ENCODE data around the gene DGUOK. TPM values are rescaled to one million over a fixed set of nuclear protein-coding genes. Genes with fewer than 3 reads are reported as not detected.
"Not testable (repeated sequence)": the region's sequence is repeated elsewhere in the genome, so short reads cannot be mapped to it uniquely, and the experiment has no call there.

Gene DGUOK
- total and polyA plus RNA-seq, 2 experiments from 2014 or later, result 68.0 to 116 TPM

- Histone ChIP-seq H3K27me3 (no peaks in the 10 kb centered on the region), H3K4me3 (no peak overlapping the region), H3K9me3 (ENCODE audit: low read depth) (no peaks in the 10 kb centered on the region), H3K27ac (no peak overlapping the region), H3K79me2 (no peaks in the 10 kb centered on the region), H2AFZ (no peak overlapping the region), H4K20me1 (ENCODE audit: insufficient read depth, poor library complexity, severe bottlenecking) (no peaks in the 10 kb centered on the region), H3K36me3 (replicated peaks; ENCODE audit: insufficient read depth, low read depth) (no peaks in the 10 kb centered on the region), H3K9me2 (replicated peaks; ENCODE audit: insufficient read depth) (no peaks in the 10 kb centered on the region), H3K4me2 (no peak overlapping the region), H3K4me1 (ENCODE audit: insufficient read depth) (no peaks in the 10 kb centered on the region)
- 58% methylated on average over 4 of the region's 4 CpGs for WGBS (ENCODE audit: low lambda C conversion rate, missing lambda C conversion rate)
- DNase-seq (ENCODE audit: low spot score), result no peak
- TF ChIP-seq, protein P1, sequence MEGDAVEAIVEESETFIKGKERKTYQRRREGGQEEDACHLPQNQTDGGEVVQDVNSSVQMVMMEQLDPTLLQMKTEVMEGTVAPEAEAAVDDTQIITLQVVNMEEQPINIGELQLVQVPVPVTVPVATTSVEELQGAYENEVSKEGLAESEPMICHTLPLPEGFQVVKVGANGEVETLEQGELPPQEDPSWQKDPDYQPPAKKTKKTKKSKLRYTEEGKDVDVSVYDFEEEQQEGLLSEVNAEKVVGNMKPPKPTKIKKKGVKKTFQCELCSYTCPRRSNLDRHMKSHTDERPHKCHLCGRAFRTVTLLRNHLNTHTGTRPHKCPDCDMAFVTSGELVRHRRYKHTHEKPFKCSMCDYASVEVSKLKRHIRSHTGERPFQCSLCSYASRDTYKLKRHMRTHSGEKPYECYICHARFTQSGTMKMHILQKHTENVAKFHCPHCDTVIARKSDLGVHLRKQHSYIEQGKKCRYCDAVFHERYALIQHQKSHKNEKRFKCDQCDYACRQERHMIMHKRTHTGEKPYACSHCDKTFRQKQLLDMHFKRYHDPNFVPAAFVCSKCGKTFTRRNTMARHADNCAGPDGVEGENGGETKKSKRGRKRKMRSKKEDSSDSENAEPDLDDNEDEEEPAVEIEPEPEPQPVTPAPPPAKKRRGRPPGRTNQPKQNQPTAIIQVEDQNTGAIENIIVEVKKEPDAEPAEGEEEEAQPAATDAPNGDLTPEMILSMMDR (IDR thresholded peaks at IDR 0.05; ENCODE audit: poor library complexity), result no peak
- TF ChIP-seq EZH2 (IDR thresholded peaks at IDR 0.05; ENCODE audit: borderline replicate concordance) (no peak), EZH2phosphoT487 (IDR thresholded peaks at IDR 0.05; ENCODE audit: low read depth, severe bottlenecking, unreplicated experiment) (no peak)
These were observed 23.4 kb upstream of the DGUOK start for GRCh38 chr2:73903313-73903712.

DNA sequence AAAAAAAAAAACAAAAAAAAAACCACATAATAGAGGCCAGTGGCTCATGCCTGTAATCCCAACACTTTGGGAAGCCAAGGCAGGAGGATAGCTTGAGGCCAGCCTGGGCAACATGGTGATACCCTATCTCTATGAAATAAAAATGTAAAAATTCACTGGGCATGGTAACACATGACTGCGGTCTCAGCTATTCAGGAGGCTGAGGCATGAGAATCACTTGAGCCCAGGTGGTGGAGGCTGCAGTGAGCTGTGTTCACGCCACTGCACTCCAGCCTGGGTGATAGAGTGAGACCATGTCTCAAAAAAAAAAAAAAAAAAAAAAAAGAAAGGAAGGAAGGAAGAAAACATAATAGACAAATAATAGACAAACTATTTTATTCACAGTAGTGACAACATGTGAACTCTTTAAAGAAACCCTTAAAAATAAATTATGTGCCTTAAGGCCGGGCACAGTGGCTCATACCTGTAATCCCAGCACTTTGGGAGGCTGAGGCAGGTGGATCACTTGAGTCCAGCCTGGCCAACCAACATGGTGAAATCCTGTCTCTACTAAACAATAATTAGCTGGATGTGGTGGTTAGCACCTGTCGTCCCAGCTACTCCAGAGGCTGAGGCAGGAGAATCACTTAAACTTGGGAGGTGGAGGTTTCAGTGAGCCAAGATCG lies 22.6 kb upstream of the DGUOK start:
- H3K27ac ChIP-seq; H3K4me1 ChIP-seq (ENCODE audit: insufficient read depth); H3K79me2 ChIP-seq; H2AFZ ChIP-seq; DNase-seq (ENCODE audit: low spot score); H3K4me2 ChIP-seq; H3K4me3 ChIP-seq; H3K27me3 ChIP-seq; H3K9me2 ChIP-seq (replicated peaks; ENCODE audit: insufficient read depth); H4K20me1 ChIP-seq (ENCODE audit: insufficient read depth, poor library complexity, severe bottlenecking); H3K9me3 ChIP-seq (ENCODE audit: low read depth); H3K36me3 ChIP-seq (replicated peaks; ENCODE audit: insufficient read depth, low read depth): not testable (repeated sequence)
- WGBS (ENCODE audit: low lambda C conversion rate, missing lambda C conversion rate), result 86% methylated on average over 5 of the region's 5 CpGs

- no peaks in the 10 kb centered on the region for H3K4me1 ChIP-seq (ENCODE audit: insufficient read depth)
- WGBS (ENCODE audit: low lambda C conversion rate, missing lambda C conversion rate), result 82% methylated on average over 1 of the region's 1 CpG
These were observed 21.7 kb upstream of the DGUOK start for GRCh38 chr2:73904952-73905351.

DNA sequence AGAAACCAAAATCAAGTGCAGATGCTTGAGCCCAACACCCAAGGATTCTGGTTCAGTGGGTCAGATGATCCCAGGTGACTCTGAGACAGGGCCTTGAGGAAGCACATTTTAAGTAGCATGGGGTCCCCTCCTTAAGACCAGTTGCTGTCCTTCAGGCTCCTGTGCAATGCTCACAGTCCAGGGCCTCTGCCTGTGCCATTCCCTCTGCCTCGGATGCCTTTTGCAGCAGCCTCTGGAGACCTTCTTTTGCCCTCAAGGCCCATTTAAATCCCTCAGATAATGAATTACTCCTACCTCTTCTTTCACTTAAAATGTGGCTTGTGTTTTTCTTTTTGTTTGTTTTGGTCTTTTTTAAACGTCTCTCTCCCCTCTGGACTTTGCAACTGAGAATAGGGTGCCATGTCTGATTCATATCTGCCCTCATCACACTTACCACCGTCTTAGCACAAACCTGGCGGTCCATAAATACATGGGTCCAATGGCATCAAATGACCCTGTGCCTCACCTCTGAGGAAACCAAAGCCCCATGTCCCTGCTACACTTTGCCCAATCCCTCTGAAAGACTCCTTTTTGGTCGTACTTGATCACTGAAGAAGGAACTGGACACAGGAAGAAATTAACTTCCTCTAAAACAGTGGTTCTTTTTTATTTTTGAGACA lies 19.7 kb upstream of the DGUOK start:
- Histone ChIP-seq H3K79me2 (no peaks in the 10 kb centered on the region), H3K4me3 (no peak overlapping the region), H3K27ac (no peak overlapping the region), H3K9me3 (ENCODE audit: low read depth) (no peaks in the 10 kb centered on the region), H2AFZ (no peak overlapping the region), H3K4me1 (ENCODE audit: insufficient read depth) (no peaks in the 10 kb centered on the region), H3K4me2 (no peak overlapping the region), H3K9me2 (replicated peaks; ENCODE audit: insufficient read depth) (no peaks in the 10 kb centered on the region), H4K20me1 (ENCODE audit: insufficient read depth, poor library complexity, severe bottlenecking) (no peaks in the 10 kb centered on the region), H3K27me3 (no peaks in the 10 kb centered on the region), H3K36me3 (replicated peaks; ENCODE audit: insufficient read depth, low read depth) (no peaks in the 10 kb centered on the region)
- DNase-seq (ENCODE audit: low spot score), result no peak
- 76% methylated on average over 5 of the region's 5 CpGs for WGBS (ENCODE audit: low lambda C conversion rate, missing lambda C conversion rate)
- no peak for TF ChIP-seq EZH2 (IDR thresholded peaks at IDR 0.05; ENCODE audit: borderline replicate concordance)

More at GRCh38 chr2:73904952-73905351, 21.7 kb upstream of the DGUOK start:
- TF ChIP-seq EZH2phosphoT487 (IDR thresholded peaks at IDR 0.05; ENCODE audit: low read depth, severe bottlenecking, unreplicated experiment), result no peak
- no peak for TF ChIP-seq EZH2 (IDR thresholded peaks at IDR 0.05; ENCODE audit: borderline replicate concordance)
- TF ChIP-seq, protein P1 (IDR thresholded peaks at IDR 0.05; ENCODE audit: poor library complexity), result no peak
- H3K27ac ChIP-seq, result no peak overlapping the region
- no peaks in the 10 kb centered on the region for H3K27me3 ChIP-seq
- H4K20me1 ChIP-seq (ENCODE audit: insufficient read depth, poor library complexity, severe bottlenecking), result no peaks in the 10 kb centered on the region
- H3K79me2 ChIP-seq, result no peaks in the 10 kb centered on the region
- no peaks in the 10 kb centered on the region for H3K9me2 ChIP-seq (replicated peaks; ENCODE audit: insufficient read depth)
- no peak overlapping the region for H3K4me3 ChIP-seq
- H3K9me3 ChIP-seq (ENCODE audit: low read depth), result no peaks in the 10 kb centered on the region
- no peak overlapping the region for H2AFZ ChIP-seq
- no peak for DNase-seq (ENCODE audit: low spot score)
- no peak overlapping the region for H3K4me2 ChIP-seq
- no peaks in the 10 kb centered on the region for H3K36me3 ChIP-seq (replicated peaks; ENCODE audit: insufficient read depth, low read depth)

Data from hepatocyte (in vitro differentiated cells).